ENCODE measurements around the gene CDKAL1. TPM values are rescaled to one million over a fixed set of nuclear protein-coding genes. Genes with fewer than 3 reads are reported as not detected.

The CDKAL1 gene
- total and polyA plus RNA-seq, 9 of the 15 experiments (the other 6 are each of a cell fraction or from before 2014, with no cell fraction given): 11.2 to 36.3 (median 20.1) TPM

DNA sequence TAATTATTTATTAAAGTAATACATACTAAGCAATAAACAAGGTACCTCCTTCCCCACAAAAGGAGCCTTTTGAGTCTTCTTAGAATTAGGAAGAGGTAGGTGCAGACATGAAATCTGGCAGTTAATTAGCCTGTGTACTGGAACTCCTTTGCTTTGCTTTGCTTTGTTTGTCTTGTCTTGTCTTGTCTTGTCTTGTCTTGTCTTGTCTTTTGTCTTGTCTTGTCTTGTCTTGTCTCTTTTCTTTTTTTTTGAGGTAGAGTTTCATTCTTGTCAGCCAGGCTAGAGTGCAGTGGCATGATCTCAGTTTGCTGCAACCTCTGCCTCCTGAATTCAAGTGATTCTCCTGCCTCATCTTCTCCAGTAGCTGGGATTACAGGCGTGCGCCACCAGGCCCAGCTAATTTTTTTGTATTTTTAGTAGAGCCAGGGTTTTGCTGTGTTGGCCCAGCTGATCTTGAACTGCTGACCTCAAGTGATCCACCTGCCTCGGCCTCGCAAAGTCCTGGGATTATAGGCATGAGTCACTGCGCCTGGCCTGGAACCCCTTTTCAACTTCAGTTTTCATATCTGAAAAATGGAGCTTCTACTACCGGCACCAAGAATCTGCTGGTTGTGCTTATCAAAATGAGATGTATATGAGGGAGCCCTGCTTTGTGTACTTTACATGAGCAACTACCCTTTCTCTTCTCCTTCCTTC, 301.2 kb downstream of the CDKAL1 start (continued):
- TF ChIP-seq JUND (IDR thresholded peaks at IDR 0.05; ENCODE audit: borderline replicate concordance, low read depth, low read length): peak; percentile 78
- TF ChIP-seq JUND (tag; IDR thresholded peaks at IDR 0.05; ENCODE audit: borderline replicate concordance, low read depth, low read length): peak; percentile 71; the same call in 1 of the 3 replicates
- peak; percentile 18; the same call in 1 of the 2 replicates for TF ChIP-seq CBFA2T3 (IDR thresholded peaks at IDR 0.05)
- no peak for TF ChIP-seq E2F3 (CRISPR knock-in tag; IDR thresholded peaks at IDR 0.05)
- TF ChIP-seq ARID1B (IDR thresholded peaks at IDR 0.05): peak; percentile 37
- TF ChIP-seq KDM1A (IDR thresholded peaks at IDR 0.05): 0 out of 4 replicates have a peak, but pooled peaks of 1 of the 2 experiments have one; percentile 29
- peak; percentile 43; the same call in 1 of the 2 replicates for TF ChIP-seq DPF2 (IDR thresholded peaks at IDR 0.05)
- peak; percentile 21; the same call in 1 of the 2 replicates for TF ChIP-seq ZFX (CRISPR knock-in tag; IDR thresholded peaks at IDR 0.05)
- TF ChIP-seq HDAC6 (IDR thresholded peaks at IDR 0.05; ENCODE audit: low read depth, low read length): no peak

DNA sequence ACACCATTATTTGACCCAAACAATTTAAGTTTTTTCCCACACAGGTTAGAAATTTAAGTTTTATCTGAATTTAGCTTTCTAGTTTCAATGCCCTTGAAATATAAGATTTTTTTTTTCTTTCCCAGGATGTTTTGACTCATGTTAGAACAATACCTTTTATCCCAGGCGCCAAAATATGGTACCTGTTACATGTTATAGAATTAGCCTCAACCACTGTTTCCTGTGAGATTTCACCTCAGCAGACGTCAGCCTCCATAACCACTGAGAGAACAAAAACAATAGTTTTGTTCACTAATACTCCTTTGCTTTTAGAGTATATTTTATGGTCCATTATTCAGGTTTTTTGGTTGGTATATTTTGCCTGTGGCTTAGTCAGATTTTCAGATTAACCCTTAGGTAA, 302.9 kb downstream of the CDKAL1 start:
- POLR2A ChIA-PET: no interaction called here
- 69% methylated on average over 2 of the region's 2 CpGs for WGBS (ENCODE audit: insufficient coverage, low coverage, missing lambda C conversion rate)
- Histone ChIP-seq H3K27ac (ENCODE audit: extremely low read depth, low read depth, low read length) (no peak overlapping the region), H3K4me3 (no peak overlapping the region), H4K20me1 (replicated peaks; ENCODE audit: control insufficient read depth, insufficient read depth, low read length) (no peaks in the 10 kb centered on the region), H3K4me2 (ENCODE audit: insufficient read depth, low read length) (no peak overlapping the region), H3K4me1 (replicated peaks in 1 of 2; ENCODE audit: control insufficient read depth in 2 of 2, insufficient read depth in 2 of 2, low read length in 2 of 2) (no peaks in the 10 kb centered on the region; a peak in 1 of 5 replicates), H3K36me3 (ENCODE audit: control insufficient read depth, insufficient read depth, low read length) (no peaks in the 10 kb centered on the region), H3K79me2 (ENCODE audit: control insufficient read depth, insufficient read depth, low read length) (no peaks in the 10 kb centered on the region), H3K27me3 (ENCODE audit: control insufficient read depth in 2 of 2, insufficient read depth in 2 of 2, low read length in 2 of 2) (no peaks in the 10 kb centered on the region), H3K9me1 (ENCODE audit: control insufficient read depth, insufficient read depth, low read length) (no peaks in the 10 kb centered on the region), H2AFZ (ENCODE audit: low read depth, low read length) (no peak overlapping the region), H3K9ac (ENCODE audit: insufficient read depth in 1 of 2, low read depth in 2 of 2, low read length in 2 of 2) (no peak overlapping the region), H3K9me3 (replicated peaks; ENCODE audit: control insufficient read depth, insufficient read depth, low read depth, low read length) (no peaks in the 10 kb centered on the region)
- no peak for TF ChIP-seq PTBP1 (IDR thresholded peaks at IDR 0.05; ENCODE audit: low read depth, low read length)
- no peak for TF ChIP-seq KLF1 (tag; IDR thresholded peaks at IDR 0.05)
- TF ChIP-seq CBFA2T3 (IDR thresholded peaks at IDR 0.05): no peak
- no peak for TF ChIP-seq SMARCA4 (IDR thresholded peaks at IDR 0.05)
- TF ChIP-seq ZKSCAN3 (CRISPR knock-in tag; IDR thresholded peaks at IDR 0.05): no peak
- no peak for TF ChIP-seq POLR2AphosphoS2 (IDR thresholded peaks at IDR 0.05; ENCODE audit: low read length)
- TF ChIP-seq SOX6 (IDR thresholded peaks at IDR 0.05): no peak
- TF ChIP-seq, protein P1, sequence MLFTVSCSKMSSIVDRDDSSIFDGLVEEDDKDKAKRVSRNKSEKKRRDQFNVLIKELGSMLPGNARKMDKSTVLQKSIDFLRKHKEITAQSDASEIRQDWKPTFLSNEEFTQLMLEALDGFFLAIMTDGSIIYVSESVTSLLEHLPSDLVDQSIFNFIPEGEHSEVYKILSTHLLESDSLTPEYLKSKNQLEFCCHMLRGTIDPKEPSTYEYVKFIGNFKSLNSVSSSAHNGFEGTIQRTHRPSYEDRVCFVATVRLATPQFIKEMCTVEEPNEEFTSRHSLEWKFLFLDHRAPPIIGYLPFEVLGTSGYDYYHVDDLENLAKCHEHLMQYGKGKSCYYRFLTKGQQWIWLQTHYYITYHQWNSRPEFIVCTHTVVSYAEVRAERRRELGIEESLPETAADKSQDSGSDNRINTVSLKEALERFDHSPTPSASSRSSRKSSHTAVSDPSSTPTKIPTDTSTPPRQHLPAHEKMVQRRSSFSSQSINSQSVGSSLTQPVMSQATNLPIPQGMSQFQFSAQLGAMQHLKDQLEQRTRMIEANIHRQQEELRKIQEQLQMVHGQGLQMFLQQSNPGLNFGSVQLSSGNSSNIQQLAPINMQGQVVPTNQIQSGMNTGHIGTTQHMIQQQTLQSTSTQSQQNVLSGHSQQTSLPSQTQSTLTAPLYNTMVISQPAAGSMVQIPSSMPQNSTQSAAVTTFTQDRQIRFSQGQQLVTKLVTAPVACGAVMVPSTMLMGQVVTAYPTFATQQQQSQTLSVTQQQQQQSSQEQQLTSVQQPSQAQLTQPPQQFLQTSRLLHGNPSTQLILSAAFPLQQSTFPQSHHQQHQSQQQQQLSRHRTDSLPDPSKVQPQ (CRISPR knock-in tag; IDR thresholded peaks at IDR 0.05; ENCODE audit: borderline replicate concordance): no peak
- DNase-seq (ENCODE audit: extremely low read depth in 1 of 4, low spot score in 3 of 4) (no peak), FAIRE-seq (no peak), ATAC-seq (no peak)
- in situ Hi-C loops (cut with MboI) (no loop called here), intact Hi-C loops (cut with micrococcal nuclease) (no loop called here)
- BruUV-seq (replicated peaks): no TSS peak
- CTCF ChIA-PET (ENCODE audit: low intra/inter-chr PET ratio): no interaction called here

All from K562 (cell line).